GM19240 (cell line): ENCODE measurements around the gene GMPR2.

Experiments
- DNase-seq: peaks from one replicate; pipeline ENCODE4 v3.0.0; 2011; ENCODE audit warnings: low spot score; ENCODE audit not compliant: insufficient read length

The GMPR2 gene

GRCh38 chr14:24266344-24267244 lies 33.9 kb downstream of the GMPR2 start:
- DNase-seq: no peak

GRCh38 chr14:24267516-24267915 lies 34.8 kb downstream of the GMPR2 start:
- DNase-seq: no peak

- no peak for DNase-seq
Observed at GRCh38 chr14:24268225-24268624, 35.5 kb downstream of the GMPR2 start.

GRCh38 chr14:24269368-24269767 lies 36.6 kb downstream of the GMPR2 start:
- DNase-seq: no peak

GRCh38 chr14:24269910-24270536 lies 37.3 kb downstream of the GMPR2 start:
- DNase-seq: no peak

- DNase-seq: no peak
Observed at GRCh38 chr14:24270537-24271133, 37.9 kb downstream of the GMPR2 start.

GRCh38 chr14:24271134-24271833 lies 38.6 kb downstream of the GMPR2 start, which contains the start of gene RABGGTA:
Gene RABGGTA, minus strand, starts transcription at chr14:24271597. Its CDS starts 482 bp downstream, at chr14:24271115.
- DNase-seq: peak; percentile 93

- no peak for DNase-seq
Observed at GRCh38 chr14:24271834-24272263, 39.1 kb downstream of the GMPR2 start.

- no peak for DNase-seq
Observed at GRCh38 chr14:24272467-24272866, 39.7 kb downstream of the GMPR2 start.

GRCh38 chr14:24273422-24273998 lies 40.8 kb downstream of the GMPR2 start:
- DNase-seq: no peak

GRCh38 chr14:24274101-24274543 lies 41.4 kb downstream of the GMPR2 start:
- peak; percentile 64 for DNase-seq

- DNase-seq: no peak
Observed at GRCh38 chr14:24277071-24277470, 44.3 kb downstream of the GMPR2 start.

- no peak for DNase-seq
Observed at GRCh38 chr14:24277606-24278321, 45.0 kb downstream of the GMPR2 start.

- no peak for DNase-seq
Observed at GRCh38 chr14:24278424-24278823, 45.7 kb downstream of the GMPR2 start.

GRCh38 chr14:24279301-24280186 lies 46.8 kb downstream of the GMPR2 start:
- no peak for DNase-seq

- no peak for DNase-seq
Observed at GRCh38 chr14:24280797-24281460, 48.2 kb downstream of the GMPR2 start.

GRCh38 chr14:24281636-24282035 lies 48.9 kb downstream of the GMPR2 start:
- no peak for DNase-seq

GRCh38 chr14:24282736-24283135 lies 50.0 kb downstream of the GMPR2 start:
- no peak for DNase-seq
